A549 (cell line): ENCODE results near the gene ESYT3. TPM values are rescaled to one million over a fixed set of nuclear protein-coding genes. Genes with fewer than 3 reads are reported as not detected.

ENCODE experiments used
- ATAC-seq, 2 experiments: fragments of 200-7000 bp in 1 of 2; fragments of >200 bp in 1 of 2; cut with Nextera tagmentation in 1 of 2; cut with Tn5 transposase in 1 of 2; 3 replicates each; pipeline versions ENCODE4 v1.8.0 to v1.9.1; 2018 to 2020; ENCODE audit warnings: mild to moderate bottlenecking in 1 of 2, moderate library complexity in 1 of 2
- CTCF ChIA-PET: fragments of 300-600 bp; sonication (Branson Sonifier 250); formaldehyde crosslinking; extraction: SDS; loops from one replicate; lab custom pipeline; 2021; ENCODE audit warnings: antibody characterized with exemption, inconsistent platforms; lab: Yijun Ruan, JAX
- POLR2A ChIA-PET: fragments of 350-600 bp; formaldehyde crosslinking; extraction: SDS; loops from one replicate; lab custom pipeline; 2021; ENCODE audit warnings: antibody characterized with exemption, inconsistent platforms; lab: Yijun Ruan, JAX
- DNase-seq, 2 experiments: peaks; one replicate each; pipeline versions ENCODE4 v3.0.0 to v3.0.0-alpha.2; 2011 to 2016; ENCODE audit warnings: low read depth in 1 of 2, low spot score in 1 of 2
- FAIRE-seq: peaks from 2 replicates; lab custom pipeline; 2011; peaks lifted over from hg19 to GRCh38; lab: Jason Lieb, UNC
- H3K27ac ChIP-seq, 2 experiments: fragments of >200 bp; sonication (Bioruptor Twin); formaldehyde crosslinking; 3 replicates each; pipeline ENCODE4 v1.5.1; 2016 to 2017
- H3K4me1 ChIP-seq: fragments of >200 bp; sonication (Bioruptor Twin); formaldehyde crosslinking; 3 replicates; pipeline ENCODE4 v1.6.1; 2016
- H3K4me2 ChIP-seq: fragments of >200 bp; sonication (Bioruptor Twin); formaldehyde crosslinking; 3 replicates; pipeline ENCODE4 v1.6.1; 2016
- H3K4me3 ChIP-seq: fragments of >200 bp; sonication (Bioruptor Twin); formaldehyde crosslinking; 3 replicates; pipeline ENCODE4 v1.5.1; 2016
- H3K9me3 ChIP-seq: fragments of >200 bp; sonication (Bioruptor Twin); formaldehyde crosslinking; 3 replicates; pipeline ENCODE4 v1.6.1; 2016
- ATOH8 ChIP-seq: fragments of 250-450 bp; sonication (Bioruptor Pico); IDR thresholded peaks from 2 replicates; pipeline ENCODE4 v1.5.0; 2020; ENCODE audit warnings: low read depth, mild to moderate bottlenecking, moderate library complexity
- CBX2 ChIP-seq: fragments of 200-600 bp; sonication (generic); IDR thresholded peaks from 2 replicates; pipeline ENCODE4 v1.6.1; 2016; ENCODE audit warnings: low read depth, mild to moderate bottlenecking, borderline replicate concordance
- CHD2 ChIP-seq: fragments of 150-350 bp; IDR thresholded peaks from 2 replicates; pipeline ENCODE4 v1.6.1; 2014; ENCODE audit warnings: low read length; ENCODE audit not compliant: partially characterized antibody
- CTCF ChIP-seq: fragments of >200 bp; sonication (Bioruptor Twin); formaldehyde crosslinking; IDR thresholded peaks from 3 replicates; pipeline ENCODE4 v1.5.1; 2016
- ELK1 ChIP-seq: fragments of 150-350 bp; IDR thresholded peaks from 2 replicates; pipeline ENCODE4 v1.6.1; 2014; ENCODE audit warnings: low read depth, mild to moderate bottlenecking, low read length
- EP300 ChIP-seq, 2 experiments: fragments of >200 bp; sonication (Bioruptor Twin); formaldehyde crosslinking; IDR thresholded peaks; 2 replicates in 1 of 2; 3 replicates in 1 of 2; pipeline ENCODE4 v1.6.1; 2016 to 2017
- ESRRA ChIP-seq: fragments of 150-350 bp; IDR thresholded peaks from 2 replicates; pipeline ENCODE4 v1.6.1; 2014; ENCODE audit warnings: mild to moderate bottlenecking, low read length, borderline replicate concordance
- FOSB ChIP-seq: fragments of 250-450 bp; sonication (Bioruptor Pico); IDR thresholded peaks from 2 replicates; pipeline ENCODE4 v1.5.0; 2020; ENCODE audit warnings: mild to moderate bottlenecking, moderate library complexity
- FOSL2 ChIP-seq, 2 experiments: fragments of 450-650 bp in 1 of 2; fragments of >200 bp in 1 of 2; sonication (Bioruptor Twin) in 1 of 2; formaldehyde crosslinking; IDR thresholded peaks; 2 replicates each; pipeline versions ENCODE4 v1.5.0 to v1.6.1; 2016 to 2020; ENCODE audit warnings: mild to moderate bottlenecking in 1 of 2, moderate library complexity in 1 of 2
- GATA3 ChIP-seq: IDR thresholded peaks from 2 replicates; pipeline ENCODE4 v1.6.1; 2012; ENCODE audit warnings: borderline replicate concordance
- HEYL ChIP-seq: fragments of 250-450 bp; sonication (Bioruptor Pico); IDR thresholded peaks from 2 replicates; pipeline ENCODE4 v1.8.0; 2021; ENCODE audit warnings: mild to moderate bottlenecking, moderate library complexity
- HMGXB4 ChIP-seq: fragments of 250-450 bp; sonication (Bioruptor Pico); IDR thresholded peaks from 2 replicates; pipeline ENCODE4 v1.5.0; 2021; ENCODE audit warnings: mild to moderate bottlenecking, moderate library complexity, borderline replicate concordance
- HOXB13 ChIP-seq: fragments of 250-450 bp; sonication (Bioruptor Pico); IDR thresholded peaks from 2 replicates; pipeline ENCODE4 v1.5.0; 2020; ENCODE audit warnings: low read depth, mild to moderate bottlenecking, moderate library complexity
- HOXB5 ChIP-seq: fragments of 250-450 bp; sonication (Bioruptor Pico); IDR thresholded peaks from 2 replicates; pipeline ENCODE4 v1.5.0; 2020; ENCODE audit warnings: mild to moderate bottlenecking, moderate library complexity
- KDM1A ChIP-seq: fragments of 200-600 bp; sonication (generic); IDR thresholded peaks from 2 replicates; pipeline ENCODE4 v1.6.1; 2016; ENCODE audit warnings: low read depth, mild to moderate bottlenecking
- KDM5A ChIP-seq: fragments of 200-600 bp; sonication (generic); IDR thresholded peaks from 2 replicates; pipeline ENCODE4 v1.6.1; 2016; ENCODE audit warnings: antibody characterized with exemption, mild to moderate bottlenecking
- MYC ChIP-seq: IDR thresholded peaks from 2 replicates; pipeline ENCODE4 v1.6.1; 2012; ENCODE audit warnings: mild to moderate bottlenecking, inconsistent platforms, low read length, improper control_type of control experiment, borderline replicate concordance
- NFE2L2 ChIP-seq: fragments of 150-350 bp; conservative IDR thresholded peaks from 2 replicates; pipeline ENCODE4 v1.6.1; 2014; ENCODE audit warnings: low read length
- NR3C1 ChIP-seq: fragments of >200 bp; sonication (Bioruptor Twin); formaldehyde crosslinking; IDR thresholded peaks from 3 replicates; pipeline ENCODE4 v1.6.1; 2017
- PBX3 ChIP-seq: IDR thresholded peaks from 2 replicates; pipeline ENCODE4 v1.6.1; 2012
- POLR2A ChIP-seq: IDR thresholded peaks from 2 replicates; pipeline ENCODE4 v1.6.1; 2012; ENCODE audit warnings: mild to moderate bottlenecking, low read length
- RAD21 ChIP-seq, 2 experiments: fragments of >200 bp in 1 of 2; sonication (Bioruptor Twin) in 1 of 2; formaldehyde crosslinking in 1 of 2; IDR thresholded peaks in 1 of 2; conservative IDR thresholded peaks in 1 of 2; 2 replicates in 1 of 2; 3 replicates in 1 of 2; pipeline ENCODE4 v1.6.1; 2012 to 2018; ENCODE audit warnings: inconsistent platforms in 1 of 2
- RFX5 ChIP-seq: fragments of 450-650 bp; IDR thresholded peaks from 2 replicates; pipeline ENCODE4 v1.7.1; 2014; ENCODE audit warnings: antibody characterized with exemption, mild to moderate bottlenecking, moderate library complexity
- SMC3 ChIP-seq: fragments of >200 bp; sonication (Bioruptor Twin); formaldehyde crosslinking; IDR thresholded peaks from 3 replicates; pipeline ENCODE4 v1.6.1; 2018; ENCODE audit warnings: inconsistent platforms
- USF2 ChIP-seq: fragments of 450-650 bp; IDR thresholded peaks from 2 replicates; pipeline ENCODE4 v1.6.1; 2014; ENCODE audit warnings: antibody characterized with exemption
- WGBS: methylation state at CpG from one replicate; pipeline ENCODE4 v1.1.6; 2017; ENCODE audit errors: missing lambda C conversion rate; 5-methylcytosine and 5-hydroxymethylcytosine counted together
- polyA plus RNA-seq, 4 experiments: library from polyadenylated mRNA; depleted of rRNA in 3 of 4; stranded (reverse); fragments of >200 nt; fragmentation: RNase III in 1 of 4; extraction: RNeasy Plus Mini Kit Qiagen cat#74134 plus additional on column Dnase treatment in 1 of 4; gene quantifications; 2 replicates in 3 of 4; 3 replicates in 1 of 4; pipeline ENCODE4 v1.2.3, GENCODE V29; 2011 to 2017

Gene ESYT3
- polyA plus RNA-seq, 2 of the 4 experiments (the other 2 are of a cell fraction): 0.92 to 1.7 TPM

- CTCF ChIA-PET: interaction anchor here (0.9 to 2.7 kb wide), 3 partner anchors 60 to 446 kb away, joined by 3 to 21 read pairs (median 5); no protein-coding TSS in a partner anchor
- DNase-seq (no peak), FAIRE-seq (no peak), ATAC-seq (no peak)
- Histone ChIP-seq H3K9me3 (no peaks in the 10 kb centered on the region), H3K4me3 (no peak overlapping the region), H3K4me1 (no peaks in the 10 kb centered on the region), H3K4me2 (no peak overlapping the region), H3K27ac (no peak overlapping the region)
- TF ChIP-seq NR3C1 (no peak), MYC (no peak), HOXB5 (no peak), EP300 (IDR thresholded peaks at IDR 0.05) (no peak), HEYL (CRISPR knock-in tag) (no peak), FOSB (CRISPR knock-in tag) (no peak)
- POLR2A ChIA-PET: no interaction called here
These were observed 42.7 kb downstream of the ESYT3 start for GRCh38 chr3:138477120-138477519.

GRCh38 chr3:138477801-138478200, 43.4 kb downstream of the ESYT3 start:
- Histone ChIP-seq H3K9me3 (no peaks in the 10 kb centered on the region), H3K4me1 (no peaks in the 10 kb centered on the region), H3K4me2 (no peak overlapping the region), H3K4me3 (no peak overlapping the region), H3K27ac (no peak overlapping the region)
- POLR2A ChIA-PET: no interaction called here
- WGBS: 96% methylated on average over 3 of the region's 3 CpGs
- no peak for ATAC-seq
- TF ChIP-seq KDM1A (no peak), HOXB5 (no peak), CBX2 (no peak), RFX5 (no peak), CHD2 (no peak), NFE2L2 (no peak), KDM5A (no peak), HOXB13 (no peak), POLR2A (no peak), RAD21 (conservative IDR thresholded peaks at IDR 0.05 in 1 of 2, IDR thresholded peaks at IDR 0.05 in 1 of 2) (no peak), ATOH8 (CRISPR knock-in tag) (no peak), FOSB (CRISPR knock-in tag) (no peak), PBX3 (no peak), ELK1 (no peak)
- FAIRE-seq: no peak
- CTCF ChIA-PET: interaction anchor here (0.7 to 2.7 kb wide), 4 partner anchors 60 to 445 kb away, joined by 3 to 21 read pairs (median 4); partner anchors contain the start of gene CEP70
- no peak for DNase-seq

GRCh38 chr3:138479438-138479863, 45.0 kb downstream of the ESYT3 start:
- WGBS: 26% methylated on average over 4 of the region's 4 CpGs
- no peaks in the 10 kb centered on the region for H3K9me3 ChIP-seq
- H3K4me2 ChIP-seq: no peak overlapping the region
- no peaks in the 10 kb centered on the region for H3K4me1 ChIP-seq
- ChIA-PET CTCF (interaction anchor here (0.6 to 2.7 kb wide), 27 partner anchors 10 to 500 kb away, joined by 3 to 21 read pairs (median 4); partner anchors contain the start of genes CEP70 and ESYT3), POLR2A (interaction anchor here (0.8 kb wide), 1 partner anchor 115 kb away, joined by 3 read pairs; the partner anchor contains the start of gene CEP70)
- no peak overlapping the region for H3K4me3 ChIP-seq
- no peak for FAIRE-seq
- no peak overlapping the region for H3K27ac ChIP-seq
- ATAC-seq: peak; percentile 64 to 81; a peak in 5 of 6 replicates
- DNase-seq: peak; percentile 44 to 45
- TF ChIP-seq USF2: no peak
- no peak for TF ChIP-seq HOXB13
- peak; percentile 44 for TF ChIP-seq SMC3
- TF ChIP-seq FOSL2 (IDR thresholded peaks at IDR 0.05): no peak
- TF ChIP-seq FOSL2 (CRISPR knock-in tag; IDR thresholded peaks at IDR 0.05): no peak
- no peak for TF ChIP-seq HMGXB4 (CRISPR knock-in tag)
- TF ChIP-seq CTCF: peak; percentile 73
- TF ChIP-seq ESRRA: no peak
- TF ChIP-seq GATA3: no peak
- no peak for TF ChIP-seq KDM5A
- no peak for TF ChIP-seq ELK1
- peak; percentile 76 for TF ChIP-seq RAD21 (conservative IDR thresholded peaks at IDR 0.05 in 1 of 2, IDR thresholded peaks at IDR 0.05 in 1 of 2)
